Epithelial cell of proximal tubule (primary cell): ENCODE data around the gene P4HA2. TPM values are rescaled to one million over a fixed set of nuclear protein-coding genes. Genes with fewer than 3 reads are reported as not detected.

Experiments used
- DNase-seq: peaks from one replicate; pipeline ENCODE4 v3.0.0-alpha.2; 2011; ENCODE audit warnings: low read depth
- H3K4me3 ChIP-seq: 2 replicates; pipeline ENCODE4 v1.5.1; 2011; ENCODE audit warnings: low read depth, mild to moderate bottlenecking, low read length
- total RNA-seq: library from RNA; depleted of rRNA; stranded (reverse); fragments of >200 nt; gene quantifications from 2 replicates; pipeline ENCODE4 v1.2.3, GENCODE V29; 2015
- TF ChIP-seq, protein P1 (sequence below): conservative IDR thresholded peaks from 2 replicates; pipeline ENCODE4 v1.5.1; 2012; ENCODE audit warnings: low read depth, mild to moderate bottlenecking, low read length

Gene P4HA2
- total RNA-seq, 1 donor from 2014 or later, result 92.0 TPM

DNA sequence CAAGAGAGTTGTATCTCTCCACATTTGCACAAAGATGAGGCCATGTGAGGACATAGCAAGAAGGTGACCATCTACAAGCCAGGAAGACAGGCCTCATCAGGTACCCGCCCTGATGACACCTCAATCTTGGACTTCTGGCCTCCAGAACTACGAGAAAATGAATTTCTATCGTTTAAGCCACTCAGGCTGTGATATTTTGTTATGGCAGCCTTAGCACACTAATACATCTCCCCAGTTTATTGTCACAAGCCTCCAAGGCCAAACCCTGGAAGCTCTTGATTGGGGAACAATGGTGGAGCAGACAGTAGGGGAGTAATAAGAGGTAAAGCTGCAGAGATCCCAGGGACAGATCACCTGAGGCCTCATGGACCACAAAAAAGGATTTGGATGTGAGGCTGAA lies 7.7 kb upstream of the P4HA2 start:
- H3K4me3 ChIP-seq, result no peak overlapping the region
- no peak for DNase-seq
- TF ChIP-seq, protein P1, sequence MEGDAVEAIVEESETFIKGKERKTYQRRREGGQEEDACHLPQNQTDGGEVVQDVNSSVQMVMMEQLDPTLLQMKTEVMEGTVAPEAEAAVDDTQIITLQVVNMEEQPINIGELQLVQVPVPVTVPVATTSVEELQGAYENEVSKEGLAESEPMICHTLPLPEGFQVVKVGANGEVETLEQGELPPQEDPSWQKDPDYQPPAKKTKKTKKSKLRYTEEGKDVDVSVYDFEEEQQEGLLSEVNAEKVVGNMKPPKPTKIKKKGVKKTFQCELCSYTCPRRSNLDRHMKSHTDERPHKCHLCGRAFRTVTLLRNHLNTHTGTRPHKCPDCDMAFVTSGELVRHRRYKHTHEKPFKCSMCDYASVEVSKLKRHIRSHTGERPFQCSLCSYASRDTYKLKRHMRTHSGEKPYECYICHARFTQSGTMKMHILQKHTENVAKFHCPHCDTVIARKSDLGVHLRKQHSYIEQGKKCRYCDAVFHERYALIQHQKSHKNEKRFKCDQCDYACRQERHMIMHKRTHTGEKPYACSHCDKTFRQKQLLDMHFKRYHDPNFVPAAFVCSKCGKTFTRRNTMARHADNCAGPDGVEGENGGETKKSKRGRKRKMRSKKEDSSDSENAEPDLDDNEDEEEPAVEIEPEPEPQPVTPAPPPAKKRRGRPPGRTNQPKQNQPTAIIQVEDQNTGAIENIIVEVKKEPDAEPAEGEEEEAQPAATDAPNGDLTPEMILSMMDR, result no peak

DNA sequence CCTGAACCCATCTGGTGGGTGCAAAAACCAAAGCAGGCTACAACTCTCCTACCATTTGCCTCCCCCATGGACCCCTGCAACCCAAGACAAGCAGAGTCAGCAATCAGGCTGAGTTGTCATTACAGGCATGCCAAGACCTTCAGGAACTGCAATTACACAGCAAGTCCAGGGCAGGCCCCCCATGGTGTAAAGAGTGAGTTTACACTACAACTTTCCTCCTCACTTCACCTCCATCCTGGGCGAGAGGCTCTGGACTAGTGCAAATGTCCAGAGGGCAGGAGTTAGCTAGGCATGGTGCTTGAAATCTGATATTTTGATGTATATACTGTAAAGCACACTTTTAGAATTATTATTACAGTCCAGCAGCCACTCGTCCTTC lies 7.0 kb upstream of the P4HA2 start:
- DNase-seq, result no peak
- no peak overlapping the region for H3K4me3 ChIP-seq
- TF ChIP-seq, protein P1, result no peak

DNA sequence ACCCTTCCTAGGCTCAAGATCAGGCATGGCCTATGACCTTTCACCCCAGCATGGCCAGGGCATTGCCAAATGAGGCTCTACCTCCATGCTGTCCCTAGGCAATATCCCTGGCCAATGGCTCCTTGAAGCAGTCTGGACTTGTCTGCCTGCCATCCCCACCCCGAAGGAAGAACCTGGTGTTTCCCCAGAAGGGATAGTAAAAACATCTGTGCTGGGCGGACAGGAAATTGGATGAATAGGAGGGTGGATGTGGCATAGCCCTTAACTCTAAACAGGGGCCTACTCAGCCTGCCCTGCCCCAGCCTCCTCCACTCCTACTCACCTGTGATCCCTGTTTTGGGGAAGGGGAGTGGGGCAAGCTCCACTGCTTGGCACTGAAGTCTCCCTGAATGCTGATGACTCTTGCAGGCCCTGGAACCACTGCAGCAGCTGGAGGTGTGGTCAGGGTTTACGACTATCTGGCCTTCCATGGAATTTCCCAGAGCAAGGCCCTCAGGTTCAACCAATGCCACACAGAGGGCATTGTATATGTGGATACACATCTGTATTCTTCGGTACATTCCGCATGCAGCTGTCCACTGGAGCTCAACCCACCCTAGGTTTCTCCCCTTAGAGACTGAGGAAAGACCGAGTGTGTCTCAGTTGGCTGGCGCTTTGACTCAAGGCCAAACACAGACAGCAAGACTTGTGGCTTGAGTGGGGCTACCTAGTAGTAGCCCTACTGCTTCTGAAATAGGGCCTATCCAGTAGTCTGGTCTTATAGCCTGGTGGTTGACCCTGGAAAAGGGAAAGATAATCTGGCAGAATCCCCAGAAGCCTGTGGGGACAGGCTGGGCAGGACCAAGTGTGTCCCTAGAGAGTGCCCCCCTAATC lies 6.4 kb upstream of the P4HA2 start:
- DNase-seq, result no peak
- H3K4me3 ChIP-seq, result no peak overlapping the region
- TF ChIP-seq, protein P1, result no peak

DNA sequence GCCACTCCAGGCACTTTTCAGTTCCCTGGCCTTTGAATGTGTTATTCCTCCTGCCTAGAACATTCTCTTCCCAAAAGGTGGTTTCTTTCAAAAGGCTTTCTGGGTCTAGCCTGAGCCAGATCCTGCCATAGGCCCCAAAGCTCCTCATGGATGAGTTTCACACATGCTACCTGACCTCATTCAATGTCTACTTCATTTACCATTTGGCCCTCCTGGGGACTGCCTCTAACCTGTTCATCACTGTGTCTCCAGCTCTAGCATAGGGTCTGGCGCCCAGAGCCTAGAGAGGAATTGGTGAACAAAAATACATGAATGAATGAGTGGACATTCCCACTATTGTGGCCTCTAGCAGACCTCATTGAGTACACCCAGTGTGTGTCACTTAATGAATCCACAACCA lies 5.4 kb upstream of the P4HA2 start:
- DNase-seq, result no peak
- no peak overlapping the region for H3K4me3 ChIP-seq
- TF ChIP-seq, protein P1, result no peak

DNA sequence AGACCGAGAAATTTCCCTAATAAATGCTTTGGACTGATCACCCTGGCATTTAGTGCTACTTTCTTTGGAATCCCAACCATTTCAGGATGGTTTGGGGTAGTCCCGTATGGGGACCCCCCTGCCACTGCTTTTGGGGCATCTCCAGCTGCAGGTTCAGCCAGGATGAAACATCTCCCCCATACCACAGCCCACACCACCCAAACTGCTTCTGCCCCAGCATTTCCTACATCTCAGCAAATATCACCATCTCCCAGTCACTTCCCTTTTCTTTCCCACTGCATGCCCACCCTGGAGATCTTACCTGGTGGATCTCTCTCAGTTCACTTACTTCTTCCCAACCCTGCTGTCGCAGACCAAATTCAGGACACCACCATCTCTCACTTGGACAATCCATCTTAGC lies 4.8 kb upstream of the P4HA2 start:
- TF ChIP-seq, protein P1, result no peak
- no peak overlapping the region for H3K4me3 ChIP-seq
- DNase-seq, result no peak

DNA sequence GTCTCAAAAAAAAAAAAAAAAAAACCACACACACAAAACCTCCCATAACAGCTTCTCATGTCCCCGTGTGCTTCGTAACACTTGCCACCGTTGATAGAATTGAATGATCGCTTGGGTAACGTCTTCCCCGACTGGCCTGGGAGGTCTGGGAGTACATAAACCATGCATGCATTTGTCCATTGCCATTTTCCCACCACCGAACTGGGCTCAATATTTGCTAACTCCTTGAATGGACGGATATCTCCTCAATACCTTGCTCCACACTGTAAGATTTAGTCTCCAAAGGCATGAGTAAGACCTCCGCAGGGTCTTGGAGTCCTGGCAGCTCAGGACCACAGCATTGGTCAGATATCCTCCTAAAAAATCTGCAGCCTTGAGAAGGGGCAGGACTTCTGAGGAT lies 3.2 kb upstream of the P4HA2 start:
- TF ChIP-seq, protein P1, result no peak

DNA sequence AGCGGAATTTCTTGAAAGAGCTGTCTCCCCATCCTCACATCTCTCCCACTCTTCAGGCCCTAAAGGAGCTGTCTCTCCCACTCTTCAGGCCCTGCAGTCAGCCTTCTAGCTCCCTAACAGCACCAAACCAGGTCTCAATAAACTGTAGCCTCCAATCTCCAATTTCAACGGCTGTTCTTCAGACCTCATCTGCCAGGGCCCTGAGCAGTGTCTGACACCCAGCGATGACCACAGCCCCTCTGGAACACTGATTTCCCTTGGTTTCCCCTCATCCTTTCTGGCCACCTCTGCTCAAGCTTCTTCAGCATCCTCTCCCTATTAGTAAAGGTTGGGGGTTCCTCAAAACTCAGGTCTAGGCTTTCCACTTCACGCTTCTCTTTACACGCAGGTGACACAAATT lies 1.6 kb upstream of the P4HA2 start:
- TF ChIP-seq, protein P1, result no peak
- H3K4me3 ChIP-seq, result no peak overlapping the region
- no peak for DNase-seq

More for the DNA sequence above, 3.2 kb upstream of the P4HA2 start:
- H3K4me3 ChIP-seq, result no peak overlapping the region
- DNase-seq, result no peak
